IMR-90 (cell line): ENCODE results near the gene PTPRN2. TPM values are rescaled to one million over a fixed set of nuclear protein-coding genes. Genes with fewer than 3 reads are reported as not detected.

ENCODE experiments used
- ATAC-seq: fragments of 200-7000 bp; cut with Tn5 transposase; 2 replicates; pipeline ENCODE4 v1.9.1; 2020; ENCODE audit warnings: low read depth, mild to moderate bottlenecking, moderate library complexity
- BruUV-seq: library from RNA; stranded (reverse); fragments of 400-500 nt; replicated peaks from 2 replicates; lab custom pipeline; 2021; lab: Mats Ljungman, UMichigan
- CTCF ChIA-PET: fragments of 300-600 bp; formaldehyde crosslinking; extraction: SDS; loops from one replicate; lab custom pipeline; 2021; ENCODE audit warnings: antibody characterized with exemption; lab: Yijun Ruan, JAX
- POLR2A ChIA-PET: fragments of 300-600 bp; sonication (Branson Sonifier 250); formaldehyde crosslinking; loops from one replicate; lab custom pipeline; 2022; ENCODE audit warnings: antibody characterized with exemption; ENCODE audit not compliant: unreplicated experiment; lab: Charles Lee
- DNase-seq: peaks from one replicate; pipeline ENCODE4 v3.0.0; 2013
- H2AFZ ChIP-seq: replicated peaks from 2 replicates; pipeline ENCODE3; 2013; ENCODE audit warnings: low read length, mild to moderate bottlenecking; ENCODE audit not compliant: poor library complexity
- H2AK5ac ChIP-seq: 2 replicates; pipeline ENCODE4 v1.6.1; 2013; ENCODE audit warnings: low read depth, low read length, inconsistent platforms
- H2AK9ac ChIP-seq: replicated peaks from 2 replicates; pipeline ENCODE3; 2013; ENCODE audit warnings: mild to moderate bottlenecking, low read depth, low read length, moderate library complexity; ENCODE audit not compliant: poor library complexity
- H2BK120ac ChIP-seq: 2 replicates; pipeline ENCODE4 v1.6.1; 2013; ENCODE audit warnings: low read depth, low read length, inconsistent platforms
- H2BK15ac ChIP-seq: 3 replicates; pipeline ENCODE4 v1.6.1; 2013; ENCODE audit warnings: low read depth, low read length, inconsistent platforms
- H2BK20ac ChIP-seq: 2 replicates; pipeline ENCODE4 v1.6.1; 2013; ENCODE audit warnings: low read depth, mild to moderate bottlenecking, inconsistent platforms, low read length, moderate library complexity
- H2BK5ac ChIP-seq: 2 replicates; pipeline ENCODE4 v1.6.1; 2013; ENCODE audit warnings: mild to moderate bottlenecking, low read depth, low read length, inconsistent platforms; ENCODE audit not compliant: poor library complexity, severe bottlenecking
- H3K14ac ChIP-seq: replicated peaks from 2 replicates; pipeline ENCODE4 v1.6.1; 2013; ENCODE audit warnings: low read depth, low read length, inconsistent platforms
- H3K18ac ChIP-seq: 2 replicates; pipeline ENCODE4 v1.6.1; 2013; ENCODE audit warnings: low read depth, low read length, control low read depth
- H3K23ac ChIP-seq: 2 replicates; pipeline ENCODE4 v1.6.1; 2013; ENCODE audit warnings: low read depth, low read length, inconsistent platforms
- H3K27ac ChIP-seq: 2 replicates; pipeline ENCODE4 v1.5.1; 2013; ENCODE audit warnings: mild to moderate bottlenecking, control low read depth, low read length; ENCODE audit not compliant: insufficient read depth
- H3K27me3 ChIP-seq: 2 replicates; pipeline ENCODE4 v1.6.1; 2013; ENCODE audit warnings: low read length; ENCODE audit not compliant: control insufficient read depth, insufficient read depth
- H3K36me3 ChIP-seq: 2 replicates; pipeline ENCODE4 v1.6.1; 2013; ENCODE audit warnings: low read length, mixed read lengths; ENCODE audit not compliant: control insufficient read depth, insufficient read depth
- H3K4ac ChIP-seq: 2 replicates; pipeline ENCODE4 v1.6.1; 2013; ENCODE audit warnings: low read depth, low read length, inconsistent platforms
- H3K4me1 ChIP-seq: 2 replicates; pipeline ENCODE4 v1.6.1; 2013; ENCODE audit warnings: low read length, mixed read lengths; ENCODE audit not compliant: control insufficient read depth, insufficient read depth
- H3K4me2 ChIP-seq: 2 replicates; pipeline ENCODE4 v1.6.1; 2013; ENCODE audit warnings: low read depth, mild to moderate bottlenecking, control low read depth, low read length, moderate library complexity
- H3K4me3 ChIP-seq: 2 replicates; pipeline ENCODE4 v1.5.1; 2013; ENCODE audit warnings: low read depth, mild to moderate bottlenecking, control low read depth, low read length, moderate library complexity; ENCODE audit not compliant: insufficient read depth
- H3K56ac ChIP-seq: 2 replicates; pipeline ENCODE4 v1.6.1; 2013; ENCODE audit warnings: low read length, inconsistent platforms; ENCODE audit not compliant: insufficient read depth; ENCODE audit errors: extremely low read depth
- H3K79me1 ChIP-seq, 2 experiments: 2 replicates each; pipeline ENCODE4 v1.6.1; 2013; ENCODE audit warnings: low read length in 2 of 2, inconsistent platforms in 1 of 2, low read depth in 1 of 2
- H3K9ac ChIP-seq: 2 replicates; pipeline ENCODE4 v1.6.1; 2013; ENCODE audit warnings: low read depth, low read length, control low read depth
- H3K9me1 ChIP-seq: 2 replicates; pipeline ENCODE4 v1.6.1; 2013; ENCODE audit warnings: low read length, inconsistent platforms; ENCODE audit not compliant: insufficient read depth
- H3K9me3 ChIP-seq: 2 replicates; pipeline ENCODE4 v1.6.1; 2013; ENCODE audit warnings: low read length; ENCODE audit not compliant: control insufficient read depth, insufficient read depth
- H4K20me1 ChIP-seq: 2 replicates; pipeline ENCODE4 v1.6.1; 2013; ENCODE audit warnings: low read length, inconsistent platforms; ENCODE audit not compliant: insufficient read depth
- H4K5ac ChIP-seq: 2 replicates; pipeline ENCODE4 v1.6.1; 2013; ENCODE audit warnings: mild to moderate bottlenecking, low read depth, low read length, control low read depth
- H4K8ac ChIP-seq, 2 experiments: 2 replicates each; pipeline ENCODE4 v1.6.1; 2013; ENCODE audit warnings: low read depth in 2 of 2, low read length in 2 of 2, control low read depth in 1 of 2, inconsistent platforms in 1 of 2
- H4K91ac ChIP-seq: 2 replicates; pipeline ENCODE4 v1.6.1; 2013; ENCODE audit warnings: low read depth, low read length, inconsistent platforms; ENCODE audit not compliant: insufficient read depth
- BHLHE40 ChIP-seq: fragments of 150-350 bp; IDR thresholded peaks from 2 replicates; pipeline ENCODE4 v1.6.1; 2016; ENCODE audit warnings: mild to moderate bottlenecking, low read depth, low read length
- CEBPB ChIP-seq: IDR thresholded peaks from 2 replicates; pipeline ENCODE4 v1.6.1; 2012; ENCODE audit warnings: low read depth, low read length, improper control_type of control experiment
- CHD1 ChIP-seq: IDR thresholded peaks from 2 replicates; pipeline ENCODE4 v1.6.1; 2012; ENCODE audit warnings: low read depth, low read length, improper control_type of control experiment
- FOS ChIP-seq: fragments of 150-350 bp; IDR thresholded peaks from 2 replicates; pipeline ENCODE4 v1.6.1; 2016; ENCODE audit warnings: low read depth, low read length
- MAFK ChIP-seq: IDR thresholded peaks from 2 replicates; pipeline ENCODE4 v1.6.1; 2012; ENCODE audit warnings: low read depth, low read length, improper control_type of control experiment
- MAZ ChIP-seq: IDR thresholded peaks from 2 replicates; pipeline ENCODE4 v1.6.1; 2012; ENCODE audit warnings: low read depth, mild to moderate bottlenecking, low read length, improper control_type of control experiment, moderate library complexity, borderline replicate concordance
- MXI1 ChIP-seq: IDR thresholded peaks from 2 replicates; pipeline ENCODE4 v1.6.1; 2012; ENCODE audit warnings: low read depth, mild to moderate bottlenecking, low read length, moderate library complexity, borderline replicate concordance
- NFE2L2 ChIP-seq: fragments of 150-350 bp; IDR thresholded peaks from 2 replicates; pipeline ENCODE4 v1.6.1; 2016; ENCODE audit warnings: low read depth, mild to moderate bottlenecking, low read length
- RAD21 ChIP-seq: IDR thresholded peaks from 2 replicates; pipeline ENCODE4 v1.6.1; 2012; ENCODE audit warnings: low read length, improper control_type of control experiment
- RCOR1 ChIP-seq: IDR thresholded peaks from 2 replicates; pipeline ENCODE4 v1.6.1; 2012; ENCODE audit warnings: mild to moderate bottlenecking, low read length, improper control_type of control experiment; ENCODE audit not compliant: insufficient replicate concordance
- RFX5 ChIP-seq: IDR thresholded peaks from 2 replicates; pipeline ENCODE4 v1.8.0; 2012; ENCODE audit warnings: low read depth, mild to moderate bottlenecking, low read length, moderate library complexity
- SMC3 ChIP-seq: fragments of 150-350 bp; IDR thresholded peaks from 2 replicates; pipeline ENCODE4 v1.6.1; 2016; ENCODE audit warnings: low read depth, mild to moderate bottlenecking, antibody characterized with exemption, low read length, moderate library complexity
- WGBS, 2 experiments: methylation state at CpG; one replicate each; pipeline versions ENCODE4 v1.1.5 to v1.1.7; 2013; ENCODE audit warnings: missing lambda C conversion rate in 2 of 2; ENCODE audit not compliant: insufficient read length in 1 of 2; ENCODE audit errors: extremely low coverage in 2 of 2; 5-methylcytosine and 5-hydroxymethylcytosine counted together
- dilution Hi-C: fragments of 300-500 bp; cut with HindIII; formaldehyde crosslinking; loops from one replicate; pipeline ENCODE4 v1.14.3; 2018; ENCODE audit warnings: low sequenced_read_pairs; ENCODE audit not compliant: unreplicated experiment
- in situ Hi-C: fragments of 300-500 bp; cut with MboI; formaldehyde crosslinking; loops from 3 replicates; pipeline ENCODE4 v1.14.3; 2019; ENCODE audit warnings: low sequenced_read_pairs, inconsistent platforms, mixed read lengths
- intact Hi-C: fragments of 100-400 bp; cut with micrococcal nuclease; formaldehyde crosslinking; loops from 2 replicates; pipeline ENCODE4 v1.10.0; 2022
- polyA plus RNA-seq, 3 experiments: library from polyadenylated mRNA; depleted of rRNA; stranded (reverse); fragments of >200 nt; gene quantifications; 2 replicates each; pipeline ENCODE4 v1.2.3, GENCODE V29; 2012; ENCODE audit warnings: low replicate concordance in 1 of 3
- total RNA-seq: library from RNA; depleted of rRNA; stranded (reverse); fragments of >200 nt; gene quantifications from 2 replicates; pipeline ENCODE4 v1.2.3, GENCODE V29; 2012
- TF ChIP-seq, protein P1 (sequence below): fragments of 150-350 bp; IDR thresholded peaks from 2 replicates; pipeline ENCODE4 v1.6.1; 2016; ENCODE audit warnings: low read depth, mild to moderate bottlenecking, low read length, moderate library complexity, borderline replicate concordance
- TF ChIP-seq, protein P2 (sequence below): fragments of 150-350 bp; IDR thresholded peaks from 2 replicates; pipeline ENCODE4 v1.6.1; 2017; ENCODE audit warnings: mild to moderate bottlenecking, antibody characterized with exemption, low read length, low read depth
- TF ChIP-seq, protein P3 (sequence below): conservative IDR thresholded peaks from 2 replicates; pipeline ENCODE4 v1.5.1; 2012; ENCODE audit warnings: mild to moderate bottlenecking, low read depth, low read length, improper control_type of control experiment

PTPRN2 gene
- total and polyA plus RNA-seq, 2 of the 4 experiments (the other 2 are of a cell fraction) = 0.03 TPM; not detected in 1

DNA sequence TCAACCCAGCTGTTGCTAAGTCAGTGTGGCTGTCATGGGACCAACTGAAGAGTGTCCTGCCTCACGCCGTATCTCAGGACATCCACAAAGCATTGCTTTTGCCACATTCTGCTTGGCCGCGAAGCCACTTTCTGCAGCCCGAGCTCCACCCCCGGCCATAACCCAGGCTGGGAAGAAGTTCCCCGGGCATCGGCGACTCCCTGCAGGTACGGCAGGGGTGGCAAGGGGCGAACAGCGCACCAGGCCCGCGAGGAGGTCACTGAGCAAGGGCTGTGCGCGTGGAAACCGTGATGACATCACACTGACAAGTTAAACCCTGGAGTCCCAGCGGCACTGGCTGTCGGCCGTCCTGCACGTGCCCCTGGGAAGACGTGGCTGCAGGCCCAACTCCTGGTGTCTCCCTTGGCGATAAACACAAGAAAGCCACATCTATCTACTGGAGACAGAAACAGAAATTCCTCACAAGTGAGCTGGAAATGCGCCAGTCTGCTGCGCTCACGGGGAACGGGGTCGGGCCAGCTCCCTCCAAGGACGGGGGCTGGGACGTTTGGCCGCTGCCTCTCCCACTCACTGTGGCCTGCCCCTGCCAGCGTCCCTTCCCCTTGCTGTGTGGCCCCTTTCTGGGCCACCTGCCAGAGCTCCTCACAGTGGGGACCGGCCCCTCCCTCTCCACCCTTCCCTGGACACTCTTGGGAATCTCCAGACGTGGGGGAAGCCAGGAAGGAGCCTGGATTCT, 924.5 kb downstream of the PTPRN2 start:
- H3K4ac ChIP-seq = no peak overlapping the region
- no peak overlapping the region for H2BK15ac ChIP-seq
- no peak for TF ChIP-seq FOS
- no peak for TF ChIP-seq CEBPB
- TF ChIP-seq MXI1 = no peak
- TF ChIP-seq, protein P1, sequence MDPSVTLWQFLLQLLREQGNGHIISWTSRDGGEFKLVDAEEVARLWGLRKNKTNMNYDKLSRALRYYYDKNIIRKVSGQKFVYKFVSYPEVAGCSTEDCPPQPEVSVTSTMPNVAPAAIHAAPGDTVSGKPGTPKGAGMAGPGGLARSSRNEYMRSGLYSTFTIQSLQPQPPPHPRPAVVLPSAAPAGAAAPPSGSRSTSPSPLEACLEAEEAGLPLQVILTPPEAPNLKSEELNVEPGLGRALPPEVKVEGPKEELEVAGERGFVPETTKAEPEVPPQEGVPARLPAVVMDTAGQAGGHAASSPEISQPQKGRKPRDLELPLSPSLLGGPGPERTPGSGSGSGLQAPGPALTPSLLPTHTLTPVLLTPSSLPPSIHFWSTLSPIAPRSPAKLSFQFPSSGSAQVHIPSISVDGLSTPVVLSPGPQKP = no peak
- TF ChIP-seq SMC3 = no peak
- no peak for TF ChIP-seq BHLHE40
- no peak for TF ChIP-seq MAZ
- TF ChIP-seq RCOR1 = no peak
- no peak for TF ChIP-seq NFE2L2
- TF ChIP-seq CHD1 = no peak
- TF ChIP-seq, protein P2, sequence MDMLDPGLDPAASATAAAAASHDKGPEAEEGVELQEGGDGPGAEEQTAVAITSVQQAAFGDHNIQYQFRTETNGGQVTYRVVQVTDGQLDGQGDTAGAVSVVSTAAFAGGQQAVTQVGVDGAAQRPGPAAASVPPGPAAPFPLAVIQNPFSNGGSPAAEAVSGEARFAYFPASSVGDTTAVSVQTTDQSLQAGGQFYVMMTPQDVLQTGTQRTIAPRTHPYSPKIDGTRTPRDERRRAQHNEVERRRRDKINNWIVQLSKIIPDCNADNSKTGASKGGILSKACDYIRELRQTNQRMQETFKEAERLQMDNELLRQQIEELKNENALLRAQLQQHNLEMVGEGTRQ = no peak
- no peak for TF ChIP-seq RAD21
- TF ChIP-seq, protein P3, sequence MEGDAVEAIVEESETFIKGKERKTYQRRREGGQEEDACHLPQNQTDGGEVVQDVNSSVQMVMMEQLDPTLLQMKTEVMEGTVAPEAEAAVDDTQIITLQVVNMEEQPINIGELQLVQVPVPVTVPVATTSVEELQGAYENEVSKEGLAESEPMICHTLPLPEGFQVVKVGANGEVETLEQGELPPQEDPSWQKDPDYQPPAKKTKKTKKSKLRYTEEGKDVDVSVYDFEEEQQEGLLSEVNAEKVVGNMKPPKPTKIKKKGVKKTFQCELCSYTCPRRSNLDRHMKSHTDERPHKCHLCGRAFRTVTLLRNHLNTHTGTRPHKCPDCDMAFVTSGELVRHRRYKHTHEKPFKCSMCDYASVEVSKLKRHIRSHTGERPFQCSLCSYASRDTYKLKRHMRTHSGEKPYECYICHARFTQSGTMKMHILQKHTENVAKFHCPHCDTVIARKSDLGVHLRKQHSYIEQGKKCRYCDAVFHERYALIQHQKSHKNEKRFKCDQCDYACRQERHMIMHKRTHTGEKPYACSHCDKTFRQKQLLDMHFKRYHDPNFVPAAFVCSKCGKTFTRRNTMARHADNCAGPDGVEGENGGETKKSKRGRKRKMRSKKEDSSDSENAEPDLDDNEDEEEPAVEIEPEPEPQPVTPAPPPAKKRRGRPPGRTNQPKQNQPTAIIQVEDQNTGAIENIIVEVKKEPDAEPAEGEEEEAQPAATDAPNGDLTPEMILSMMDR = no peak
- no peak for TF ChIP-seq MAFK
- no peak for TF ChIP-seq RFX5
- no peak overlapping the region for H4K91ac ChIP-seq
- H3K9me1 ChIP-seq = no peaks in the 10 kb centered on the region
- dilution Hi-C loops (no loop called here), in situ Hi-C loops (no loop called here), intact Hi-C loops (no loop called here)
- H3K9ac ChIP-seq = no peak overlapping the region
- no peaks in the 10 kb centered on the region for H3K36me3 ChIP-seq
- H2AK9ac ChIP-seq = no peak overlapping the region
- no peak overlapping the region for H2BK120ac ChIP-seq
- no peak overlapping the region for H3K18ac ChIP-seq
- H3K9me3 ChIP-seq = peaks cover 59% of the 10 kb centered on the region
- no peak overlapping the region for H3K56ac ChIP-seq
- 24% methylated on average over 23 of the region's 34 CpGs; no CpG with 5 or more reads in 1 of the 2 experiments for WGBS, 2 experiments
- no peak overlapping the region for H2BK20ac ChIP-seq
- CTCF ChIA-PET = no interaction called here
- no peak overlapping the region for H3K23ac ChIP-seq
- no peak overlapping the region for H2BK5ac ChIP-seq
- H3K4me1 ChIP-seq = no peaks in the 10 kb centered on the region
- H2AK5ac ChIP-seq = no peak overlapping the region
- DNase-seq (no peak), ATAC-seq (no peak)
- no peak overlapping the region for H3K14ac ChIP-seq
- no peak overlapping the region for H3K4me2 ChIP-seq
- no peak overlapping the region for H4K5ac ChIP-seq
- H4K20me1 ChIP-seq = no peaks in the 10 kb centered on the region
- H4K8ac ChIP-seq = no peak overlapping the region
- no peak overlapping the region for H3K4me3 ChIP-seq
- no TSS peak for BruUV-seq
- no peaks in the 10 kb centered on the region for H3K79me1 ChIP-seq
- no peak overlapping the region for H3K27ac ChIP-seq
- no peaks in the 10 kb centered on the region for H3K27me3 ChIP-seq
- POLR2A ChIA-PET = no interaction called here
- no peak overlapping the region for H2AFZ ChIP-seq
